ENCODE measurements around the gene EPS8.

DNA sequence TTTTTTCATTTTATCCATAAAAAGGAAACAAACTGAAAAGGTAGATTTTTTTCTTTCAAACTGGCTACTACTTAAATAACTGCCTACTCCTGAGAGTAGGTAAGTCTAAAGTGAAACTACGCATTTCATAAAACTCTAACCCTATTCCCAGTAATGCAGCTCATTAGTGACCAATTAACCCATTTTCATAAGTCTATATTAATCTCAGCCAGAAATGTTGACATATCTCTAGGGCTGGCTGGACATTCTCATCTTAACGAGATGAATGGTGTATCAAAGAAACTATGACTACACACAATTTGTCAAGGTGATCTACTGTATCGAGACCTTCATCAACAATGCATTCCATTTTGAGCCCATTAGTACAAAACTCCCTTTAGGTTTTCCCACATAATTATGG lies 57.2 kb downstream of the EPS8 start:
- TF ChIP-seq, protein P1, sequence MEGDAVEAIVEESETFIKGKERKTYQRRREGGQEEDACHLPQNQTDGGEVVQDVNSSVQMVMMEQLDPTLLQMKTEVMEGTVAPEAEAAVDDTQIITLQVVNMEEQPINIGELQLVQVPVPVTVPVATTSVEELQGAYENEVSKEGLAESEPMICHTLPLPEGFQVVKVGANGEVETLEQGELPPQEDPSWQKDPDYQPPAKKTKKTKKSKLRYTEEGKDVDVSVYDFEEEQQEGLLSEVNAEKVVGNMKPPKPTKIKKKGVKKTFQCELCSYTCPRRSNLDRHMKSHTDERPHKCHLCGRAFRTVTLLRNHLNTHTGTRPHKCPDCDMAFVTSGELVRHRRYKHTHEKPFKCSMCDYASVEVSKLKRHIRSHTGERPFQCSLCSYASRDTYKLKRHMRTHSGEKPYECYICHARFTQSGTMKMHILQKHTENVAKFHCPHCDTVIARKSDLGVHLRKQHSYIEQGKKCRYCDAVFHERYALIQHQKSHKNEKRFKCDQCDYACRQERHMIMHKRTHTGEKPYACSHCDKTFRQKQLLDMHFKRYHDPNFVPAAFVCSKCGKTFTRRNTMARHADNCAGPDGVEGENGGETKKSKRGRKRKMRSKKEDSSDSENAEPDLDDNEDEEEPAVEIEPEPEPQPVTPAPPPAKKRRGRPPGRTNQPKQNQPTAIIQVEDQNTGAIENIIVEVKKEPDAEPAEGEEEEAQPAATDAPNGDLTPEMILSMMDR (conservative IDR thresholded peaks at IDR 0.05; ENCODE audit: low read length) = no peak
- no peak for TF ChIP-seq EZH2phosphoT487 (IDR thresholded peaks at IDR 0.05; ENCODE audit: borderline replicate concordance)
